HEK293 (cell line): ENCODE results near the gene LYST.
A peak's percentile ranks its signal among the peaks of the same experiment; 100 is the strongest.

Experiments used
- GLIS2 ChIP-seq: fragments of 450-650 bp; formaldehyde crosslinking; IDR thresholded peaks from 2 replicates; pipeline ENCODE4 v1.5.1; 2016; ENCODE audit warnings: missing biosample characterization, missing genetic modification characterization
- IKZF3 ChIP-seq: fragments of 450-650 bp; IDR thresholded peaks from 2 replicates; pipeline ENCODE4 v1.5.0; 2018; ENCODE audit warnings: missing biosample characterization, mild to moderate bottlenecking, missing genetic modification characterization, moderate library complexity
- KLF16 ChIP-seq: fragments of 450-650 bp; formaldehyde crosslinking; IDR thresholded peaks from 2 replicates; pipeline ENCODE4 v1.5.1; 2017; ENCODE audit warnings: missing biosample characterization, missing genetic modification characterization
- OSR2 ChIP-seq: fragments of 450-650 bp; formaldehyde crosslinking; IDR thresholded peaks from 2 replicates; pipeline ENCODE4 v1.5.1; 2016; ENCODE audit warnings: missing biosample characterization, missing genetic modification characterization
- YY2 ChIP-seq: fragments of 450-650 bp; formaldehyde crosslinking; IDR thresholded peaks from 2 replicates; pipeline ENCODE4 v1.5.1; 2016; ENCODE audit warnings: missing biosample characterization, missing genetic modification characterization
- ZBTB48 ChIP-seq: fragments of 450-650 bp; formaldehyde crosslinking; IDR thresholded peaks from 2 replicates; pipeline ENCODE4 v1.5.1; 2016; ENCODE audit warnings: missing biosample characterization, missing genetic modification characterization
- ZEB2 ChIP-seq: fragments of 450-650 bp; formaldehyde crosslinking; IDR thresholded peaks from 2 replicates; pipeline ENCODE4 v1.5.1; 2016; ENCODE audit warnings: missing biosample characterization, missing genetic modification characterization
- ZNF10 ChIP-seq: fragments of 450-650 bp; formaldehyde crosslinking; IDR thresholded peaks from 2 replicates; pipeline ENCODE4 v1.5.1; 2017; ENCODE audit warnings: missing biosample characterization, missing genetic modification characterization
- ZNF155 ChIP-seq: fragments of 450-650 bp; formaldehyde crosslinking; IDR thresholded peaks from 2 replicates; pipeline ENCODE4 v1.5.1; 2016; ENCODE audit warnings: missing biosample characterization, missing genetic modification characterization
- ZNF223 ChIP-seq: fragments of 450-650 bp; formaldehyde crosslinking; IDR thresholded peaks from 2 replicates; pipeline ENCODE4 v1.5.1; 2016; ENCODE audit warnings: missing biosample characterization, missing genetic modification characterization
- ZNF248 ChIP-seq: fragments of 450-650 bp; formaldehyde crosslinking; IDR thresholded peaks from 2 replicates; pipeline ENCODE4 v1.5.1; 2017; ENCODE audit warnings: missing biosample characterization, missing genetic modification characterization
- ZNF521 ChIP-seq: fragments of 450-650 bp; formaldehyde crosslinking; IDR thresholded peaks from 2 replicates; pipeline ENCODE4 v1.5.1; 2017; ENCODE audit warnings: missing biosample characterization, mild to moderate bottlenecking, missing genetic modification characterization
- ZNF560 ChIP-seq: fragments of 450-650 bp; formaldehyde crosslinking; IDR thresholded peaks from 2 replicates; pipeline ENCODE4 v1.5.1; 2017; ENCODE audit warnings: missing biosample characterization, missing genetic modification characterization, borderline replicate concordance
- ZNF677 ChIP-seq: fragments of 450-650 bp; IDR thresholded peaks from 2 replicates; pipeline ENCODE4 v1.5.0; 2018; ENCODE audit warnings: missing biosample characterization, mild to moderate bottlenecking, missing genetic modification characterization, moderate library complexity
- ZNF76 ChIP-seq: fragments of 450-650 bp; formaldehyde crosslinking; IDR thresholded peaks from 2 replicates; pipeline ENCODE4; 2016; ENCODE audit warnings: low read depth, missing biosample characterization, missing genetic modification characterization, borderline replicate concordance
- ZNF791 ChIP-seq: fragments of 450-650 bp; formaldehyde crosslinking; IDR thresholded peaks from 2 replicates; pipeline ENCODE4 v1.5.1; 2016; ENCODE audit warnings: missing biosample characterization, missing genetic modification characterization
- TF ChIP-seq, protein P1 (sequence below): fragments of 450-650 bp; formaldehyde crosslinking; IDR thresholded peaks from 2 replicates; pipeline ENCODE4 v1.5.1; 2016; ENCODE audit warnings: missing biosample characterization, missing genetic modification characterization
- TF ChIP-seq, protein P2 (sequence below): fragments of 450-650 bp; formaldehyde crosslinking; IDR thresholded peaks from 2 replicates; pipeline ENCODE4 v1.5.1; 2017; ENCODE audit warnings: missing biosample characterization, missing genetic modification characterization
- TF ChIP-seq, protein P3 (sequence below): fragments of 450-650 bp; formaldehyde crosslinking; IDR thresholded peaks from 2 replicates; pipeline ENCODE4 v1.5.1; 2016; ENCODE audit warnings: missing biosample characterization, missing genetic modification characterization
- TF ChIP-seq, protein P4 (sequence below): fragments of 450-650 bp; formaldehyde crosslinking; IDR thresholded peaks from 2 replicates; pipeline ENCODE4 v1.5.1; 2017; ENCODE audit warnings: missing biosample characterization, missing genetic modification characterization
- TF ChIP-seq, protein P5 (sequence below): fragments of 450-650 bp; formaldehyde crosslinking; IDR thresholded peaks from 2 replicates; pipeline ENCODE4 v1.5.1; 2016; ENCODE audit warnings: missing biosample characterization, missing genetic modification characterization
- TF ChIP-seq, protein P6 (sequence below): fragments of 450-650 bp; formaldehyde crosslinking; IDR thresholded peaks from 2 replicates; pipeline ENCODE4 v1.5.1; 2017; ENCODE audit warnings: missing biosample characterization, mild to moderate bottlenecking, missing genetic modification characterization, moderate library complexity
- TF ChIP-seq, protein P7 (sequence below): fragments of 450-650 bp; formaldehyde crosslinking; IDR thresholded peaks from 2 replicates; pipeline ENCODE4 v1.5.1; 2017; ENCODE audit warnings: missing biosample characterization, missing genetic modification characterization
- TF ChIP-seq, protein P8 (sequence below): fragments of 450-650 bp; formaldehyde crosslinking; optimal IDR thresholded peaks from 2 replicates; pipeline ENCODE3; 2016; ENCODE audit warnings: missing biosample characterization, mild to moderate bottlenecking, missing genetic modification characterization

LYST gene

DNA sequence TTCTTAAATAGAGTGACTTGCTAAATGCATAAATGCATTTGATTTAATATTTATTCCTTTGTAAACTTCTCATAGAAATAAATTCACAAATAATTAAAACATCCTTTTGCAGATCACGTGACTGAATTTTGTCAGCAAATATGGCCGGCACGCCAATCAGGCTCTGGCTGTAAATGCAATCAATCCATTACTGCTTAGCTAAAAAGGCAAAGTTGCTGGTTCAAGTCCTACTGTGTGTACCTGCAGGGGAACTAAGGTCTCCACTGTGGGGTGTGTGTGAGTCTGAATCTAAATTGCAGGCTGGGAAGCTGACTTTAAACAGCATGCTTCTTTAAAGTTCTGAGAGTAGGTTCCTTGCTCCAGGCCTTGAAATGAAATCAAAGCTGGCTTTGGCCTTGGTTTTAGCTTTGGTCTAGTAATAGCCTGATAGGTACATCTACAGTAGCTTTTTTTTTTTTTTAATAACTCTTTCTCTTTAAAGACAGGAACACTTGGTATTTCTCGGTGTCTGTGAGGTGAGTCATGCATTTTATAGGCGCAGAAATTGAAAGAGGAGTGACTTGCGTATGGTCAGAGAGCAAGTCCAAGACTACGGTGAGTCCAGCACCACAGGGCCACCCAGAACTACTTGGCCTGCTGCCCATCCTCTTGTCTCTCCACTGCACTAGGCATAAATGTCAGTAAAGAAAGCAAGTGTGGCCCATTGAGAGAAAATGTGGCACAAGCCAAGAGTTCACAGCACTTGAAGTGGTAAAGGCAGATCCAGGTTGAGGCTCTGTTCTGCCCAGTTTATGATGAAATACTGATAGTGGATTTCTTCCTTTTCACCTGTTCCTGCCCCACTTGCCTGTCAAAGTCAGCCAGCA is 36.2 kb upstream of the LYST start (continued):
- TF ChIP-seq ZNF155 (tag by site-specific recombination) (no peak), OSR2 (peak; percentile 54; the same call in 1 of the 2 replicates), GLIS2 (peak; percentile 44; the same call in 1 of the 2 replicates), ZNF76 (tag by site-specific recombination) (no peak), ZEB2 (tag by site-specific recombination) (peak; percentile 68; the same call in 1 of the 2 replicates), KLF16 (tag by site-specific recombination) (0 out of 2 replicates have a peak, but pooled peaks have one; percentile 64), ZNF248 (tag by site-specific recombination) (no peak), ZNF791 (tag by site-specific recombination) (no peak), IKZF3 (tag by site-specific recombination) (peak; percentile 63; the same call in 1 of the 2 replicates), ZBTB48 (tag by site-specific recombination) (no peak), ZNF521 (tag by site-specific recombination) (no peak), ZNF677 (tag by site-specific recombination) (no peak), ZNF560 (tag by site-specific recombination) (no peak), ZNF223 (tag by site-specific recombination) (no peak), ZNF10 (tag by site-specific recombination) (no peak), YY2 (tag by site-specific recombination) (no peak)
- TF ChIP-seq, protein P1, sequence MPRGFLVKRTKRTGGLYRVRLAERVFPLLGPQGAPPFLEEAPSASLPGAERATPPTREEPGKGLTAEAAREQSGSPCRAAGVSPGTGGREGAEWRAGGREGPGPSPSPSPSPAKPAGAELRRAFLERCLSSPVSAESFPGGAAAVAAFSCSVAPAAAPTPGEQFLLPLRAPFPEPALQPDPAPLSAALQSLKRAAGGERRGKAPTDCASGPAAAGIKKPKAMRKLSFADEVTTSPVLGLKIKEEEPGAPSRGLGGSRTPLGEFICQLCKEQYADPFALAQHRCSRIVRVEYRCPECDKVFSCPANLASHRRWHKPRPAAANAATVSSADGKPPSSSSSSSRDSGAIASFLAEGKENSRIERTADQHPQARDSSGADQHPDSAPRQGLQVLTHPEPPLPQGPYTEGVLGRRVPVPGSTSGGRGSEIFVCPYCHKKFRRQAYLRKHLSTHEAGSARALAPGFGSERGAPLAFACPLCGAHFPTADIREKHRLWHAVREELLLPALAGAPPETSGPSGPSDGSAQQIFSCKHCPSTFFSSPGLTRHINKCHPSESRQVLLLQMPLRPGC (tag by site-specific recombination), result no peak
- TF ChIP-seq, protein P2, sequence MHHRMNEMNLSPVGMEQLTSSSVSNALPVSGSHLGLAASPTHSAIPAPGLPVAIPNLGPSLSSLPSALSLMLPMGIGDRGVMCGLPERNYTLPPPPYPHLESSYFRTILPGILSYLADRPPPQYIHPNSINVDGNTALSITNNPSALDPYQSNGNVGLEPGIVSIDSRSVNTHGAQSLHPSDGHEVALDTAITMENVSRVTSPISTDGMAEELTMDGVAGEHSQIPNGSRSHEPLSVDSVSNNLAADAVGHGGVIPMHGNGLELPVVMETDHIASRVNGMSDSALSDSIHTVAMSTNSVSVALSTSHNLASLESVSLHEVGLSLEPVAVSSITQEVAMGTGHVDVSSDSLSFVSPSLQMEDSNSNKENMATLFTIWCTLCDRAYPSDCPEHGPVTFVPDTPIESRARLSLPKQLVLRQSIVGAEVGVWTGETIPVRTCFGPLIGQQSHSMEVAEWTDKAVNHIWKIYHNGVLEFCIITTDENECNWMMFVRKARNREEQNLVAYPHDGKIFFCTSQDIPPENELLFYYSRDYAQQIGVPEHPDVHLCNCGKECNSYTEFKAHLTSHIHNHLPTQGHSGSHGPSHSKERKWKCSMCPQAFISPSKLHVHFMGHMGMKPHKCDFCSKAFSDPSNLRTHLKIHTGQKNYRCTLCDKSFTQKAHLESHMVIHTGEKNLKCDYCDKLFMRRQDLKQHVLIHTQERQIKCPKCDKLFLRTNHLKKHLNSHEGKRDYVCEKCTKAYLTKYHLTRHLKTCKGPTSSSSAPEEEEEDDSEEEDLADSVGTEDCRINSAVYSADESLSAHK (tag by site-specific recombination), result no peak
- TF ChIP-seq, protein P3, sequence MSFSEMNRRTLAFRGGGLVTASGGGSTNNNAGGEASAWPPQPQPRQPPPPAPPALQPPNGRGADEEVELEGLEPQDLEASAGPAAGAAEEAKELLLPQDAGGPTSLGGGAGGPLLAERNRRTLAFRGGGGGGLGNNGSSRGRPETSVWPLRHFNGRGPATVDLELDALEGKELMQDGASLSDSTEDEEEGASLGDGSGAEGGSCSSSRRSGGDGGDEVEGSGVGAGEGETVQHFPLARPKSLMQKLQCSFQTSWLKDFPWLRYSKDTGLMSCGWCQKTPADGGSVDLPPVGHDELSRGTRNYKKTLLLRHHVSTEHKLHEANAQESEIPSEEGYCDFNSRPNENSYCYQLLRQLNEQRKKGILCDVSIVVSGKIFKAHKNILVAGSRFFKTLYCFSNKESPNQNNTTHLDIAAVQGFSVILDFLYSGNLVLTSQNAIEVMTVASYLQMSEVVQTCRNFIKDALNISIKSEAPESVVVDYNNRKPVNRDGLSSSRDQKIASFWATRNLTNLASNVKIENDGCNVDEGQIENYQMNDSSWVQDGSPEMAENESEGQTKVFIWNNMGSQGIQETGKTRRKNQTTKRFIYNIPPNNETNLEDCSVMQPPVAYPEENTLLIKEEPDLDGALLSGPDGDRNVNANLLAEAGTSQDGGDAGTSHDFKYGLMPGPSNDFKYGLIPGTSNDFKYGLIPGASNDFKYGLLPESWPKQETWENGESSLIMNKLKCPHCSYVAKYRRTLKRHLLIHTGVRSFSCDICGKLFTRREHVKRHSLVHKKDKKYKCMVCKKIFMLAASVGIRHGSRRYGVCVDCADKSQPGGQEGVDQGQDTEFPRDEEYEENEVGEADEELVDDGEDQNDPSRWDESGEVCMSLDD (tag by site-specific recombination), result no peak
- TF ChIP-seq, protein P4, sequence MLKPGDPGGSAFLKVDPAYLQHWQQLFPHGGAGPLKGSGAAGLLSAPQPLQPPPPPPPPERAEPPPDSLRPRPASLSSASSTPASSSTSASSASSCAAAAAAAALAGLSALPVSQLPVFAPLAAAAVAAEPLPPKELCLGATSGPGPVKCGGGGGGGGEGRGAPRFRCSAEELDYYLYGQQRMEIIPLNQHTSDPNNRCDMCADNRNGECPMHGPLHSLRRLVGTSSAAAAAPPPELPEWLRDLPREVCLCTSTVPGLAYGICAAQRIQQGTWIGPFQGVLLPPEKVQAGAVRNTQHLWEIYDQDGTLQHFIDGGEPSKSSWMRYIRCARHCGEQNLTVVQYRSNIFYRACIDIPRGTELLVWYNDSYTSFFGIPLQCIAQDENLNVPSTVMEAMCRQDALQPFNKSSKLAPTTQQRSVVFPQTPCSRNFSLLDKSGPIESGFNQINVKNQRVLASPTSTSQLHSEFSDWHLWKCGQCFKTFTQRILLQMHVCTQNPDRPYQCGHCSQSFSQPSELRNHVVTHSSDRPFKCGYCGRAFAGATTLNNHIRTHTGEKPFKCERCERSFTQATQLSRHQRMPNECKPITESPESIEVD (tag by site-specific recombination), result no peak
- TF ChIP-seq, protein P5, sequence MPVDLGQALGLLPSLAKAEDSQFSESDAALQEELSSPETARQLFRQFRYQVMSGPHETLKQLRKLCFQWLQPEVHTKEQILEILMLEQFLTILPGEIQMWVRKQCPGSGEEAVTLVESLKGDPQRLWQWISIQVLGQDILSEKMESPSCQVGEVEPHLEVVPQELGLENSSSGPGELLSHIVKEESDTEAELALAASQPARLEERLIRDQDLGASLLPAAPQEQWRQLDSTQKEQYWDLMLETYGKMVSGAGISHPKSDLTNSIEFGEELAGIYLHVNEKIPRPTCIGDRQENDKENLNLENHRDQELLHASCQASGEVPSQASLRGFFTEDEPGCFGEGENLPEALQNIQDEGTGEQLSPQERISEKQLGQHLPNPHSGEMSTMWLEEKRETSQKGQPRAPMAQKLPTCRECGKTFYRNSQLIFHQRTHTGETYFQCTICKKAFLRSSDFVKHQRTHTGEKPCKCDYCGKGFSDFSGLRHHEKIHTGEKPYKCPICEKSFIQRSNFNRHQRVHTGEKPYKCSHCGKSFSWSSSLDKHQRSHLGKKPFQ (tag by site-specific recombination), result no peak
- TF ChIP-seq, protein P6, sequence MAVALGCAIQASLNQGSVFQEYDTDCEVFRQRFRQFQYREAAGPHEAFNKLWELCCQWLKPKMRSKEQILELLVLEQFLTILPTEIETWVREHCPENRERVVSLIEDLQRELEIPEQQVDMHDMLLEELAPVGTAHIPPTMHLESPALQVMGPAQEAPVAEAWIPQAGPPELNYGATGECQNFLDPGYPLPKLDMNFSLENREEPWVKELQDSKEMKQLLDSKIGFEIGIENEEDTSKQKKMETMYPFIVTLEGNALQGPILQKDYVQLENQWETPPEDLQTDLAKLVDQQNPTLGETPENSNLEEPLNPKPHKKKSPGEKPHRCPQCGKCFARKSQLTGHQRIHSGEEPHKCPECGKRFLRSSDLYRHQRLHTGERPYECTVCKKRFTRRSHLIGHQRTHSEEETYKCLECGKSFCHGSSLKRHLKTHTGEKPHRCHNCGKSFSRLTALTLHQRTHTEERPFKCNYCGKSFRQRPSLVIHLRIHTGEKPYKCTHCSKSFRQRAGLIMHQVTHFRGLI (tag by site-specific recombination), result peak; percentile 20; the same call in 1 of the 2 replicates
- TF ChIP-seq, protein P7, sequence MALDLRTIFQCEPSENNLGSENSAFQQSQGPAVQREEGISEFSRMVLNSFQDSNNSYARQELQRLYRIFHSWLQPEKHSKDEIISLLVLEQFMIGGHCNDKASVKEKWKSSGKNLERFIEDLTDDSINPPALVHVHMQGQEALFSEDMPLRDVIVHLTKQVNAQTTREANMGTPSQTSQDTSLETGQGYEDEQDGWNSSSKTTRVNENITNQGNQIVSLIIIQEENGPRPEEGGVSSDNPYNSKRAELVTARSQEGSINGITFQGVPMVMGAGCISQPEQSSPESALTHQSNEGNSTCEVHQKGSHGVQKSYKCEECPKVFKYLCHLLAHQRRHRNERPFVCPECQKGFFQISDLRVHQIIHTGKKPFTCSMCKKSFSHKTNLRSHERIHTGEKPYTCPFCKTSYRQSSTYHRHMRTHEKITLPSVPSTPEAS (tag by site-specific recombination), result no peak
- TF ChIP-seq, protein P8, sequence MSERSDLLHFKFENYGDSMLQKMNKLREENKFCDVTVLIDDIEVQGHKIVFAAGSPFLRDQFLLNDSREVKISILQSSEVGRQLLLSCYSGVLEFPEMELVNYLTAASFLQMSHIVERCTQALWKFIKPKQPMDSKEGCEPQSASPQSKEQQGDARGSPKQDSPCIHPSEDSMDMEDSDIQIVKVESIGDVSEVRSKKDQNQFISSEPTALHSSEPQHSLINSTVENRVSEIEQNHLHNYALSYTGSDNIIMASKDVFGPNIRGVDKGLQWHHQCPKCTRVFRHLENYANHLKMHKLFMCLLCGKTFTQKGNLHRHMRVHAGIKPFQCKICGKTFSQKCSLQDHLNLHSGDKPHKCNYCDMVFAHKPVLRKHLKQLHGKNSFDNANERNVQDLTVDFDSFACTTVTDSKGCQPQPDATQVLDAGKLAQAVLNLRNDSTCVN, result no peak
